Choroid plexus epithelial cell (primary cell): ENCODE results near the gene IGF2BP1.
A peak's percentile ranks its signal among the peaks of the same experiment; 100 is the strongest.

Source experiments
- DNase-seq: peaks from one replicate; pipeline ENCODE4 v3.0.0-alpha.2; 2010; ENCODE audit warnings: low read depth
- H3K4me3 ChIP-seq: 2 replicates; pipeline ENCODE4 v1.5.1; 2011; ENCODE audit warnings: low read depth, mild to moderate bottlenecking, control low read depth, low read length, moderate library complexity
- CTCF ChIP-seq: conservative IDR thresholded peaks from 2 replicates; pipeline ENCODE4 v1.5.1; 2011; ENCODE audit warnings: low read depth, mild to moderate bottlenecking, control low read depth, inconsistent platforms, low read length, moderate library complexity

The IGF2BP1 gene

GRCh38 chr17:49054342-49055092 is 57.3 kb downstream of the IGF2BP1 start:
- H3K4me3 ChIP-seq: no peak overlapping the region
- DNase-seq: no peak
- no peak for TF ChIP-seq CTCF

- no peak for TF ChIP-seq CTCF
- no peak for DNase-seq
- H3K4me3 ChIP-seq: no peak overlapping the region
Measured at GRCh38 chr17:49055181-49055927, 58.2 kb downstream of the IGF2BP1 start.

- no peak for TF ChIP-seq CTCF
- no peak overlapping the region for H3K4me3 ChIP-seq
- peak; percentile 43 for DNase-seq
Measured at GRCh38 chr17:49061524-49061943, 64.3 kb downstream of the IGF2BP1 start.

DNA sequence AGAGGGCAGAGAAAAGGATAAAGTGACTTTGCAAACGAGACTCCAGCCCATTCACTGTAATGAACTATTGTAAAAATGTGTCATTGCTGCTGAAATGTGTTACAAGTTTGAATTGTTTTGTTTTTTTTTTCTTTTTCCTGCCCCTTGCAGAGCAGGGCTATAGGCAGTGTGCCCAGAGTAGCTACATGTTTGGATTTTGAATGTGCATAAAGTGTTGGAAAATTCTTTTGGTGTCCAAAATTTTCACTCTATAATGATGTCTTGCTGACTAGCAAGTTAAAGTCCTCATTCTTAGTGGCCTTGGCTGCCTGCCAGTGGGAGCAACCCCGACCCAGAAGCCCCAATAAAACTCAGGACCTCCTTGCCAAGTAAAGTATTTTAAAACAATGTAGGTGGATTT is 66.5 kb downstream of the IGF2BP1 start:
- no peak overlapping the region for H3K4me3 ChIP-seq
- no peak for TF ChIP-seq CTCF
- DNase-seq: peak; percentile 38

DNA sequence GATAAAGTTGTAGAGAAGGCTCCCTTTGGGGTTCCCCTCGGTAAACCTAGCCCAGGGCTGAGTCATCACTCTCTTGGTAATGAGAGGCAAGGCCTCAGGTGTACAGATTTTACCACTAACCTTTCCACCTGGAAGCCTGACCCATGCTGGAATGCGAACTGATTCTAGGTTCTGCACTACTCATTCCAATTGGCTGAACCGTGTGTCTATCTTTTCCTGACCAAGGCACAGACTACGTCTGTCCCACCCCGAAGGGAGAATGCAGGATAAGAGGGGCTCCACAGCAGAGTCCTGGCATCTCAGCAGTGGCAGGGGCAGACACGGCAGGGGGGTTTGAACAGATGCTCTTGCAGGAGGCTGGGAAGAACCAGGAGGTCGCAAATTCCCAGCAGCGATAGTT is 70.0 kb downstream of the IGF2BP1 start:
- H3K4me3 ChIP-seq: no peak overlapping the region
- TF ChIP-seq CTCF: no peak
- DNase-seq: no peak

GRCh38 chr17:49069585-49070273 is 72.5 kb downstream of the IGF2BP1 start:
- no peak for TF ChIP-seq CTCF
- DNase-seq: peak; percentile 49
- no peak overlapping the region for H3K4me3 ChIP-seq
